NCI-H1092 treated with DMSO at 0.1 percent for 48 hours (cell line): ENCODE results near the gene GBF1.
"Not testable (repeated sequence)": the region's sequence is repeated elsewhere in the genome, so short reads cannot be mapped to it uniquely, and the experiment has no call there.

Source experiments
- DNase-seq: peaks from one replicate; lab custom pipeline; 2025; lab: John Stamatoyannopoulos, UW

GBF1 gene, protein sequence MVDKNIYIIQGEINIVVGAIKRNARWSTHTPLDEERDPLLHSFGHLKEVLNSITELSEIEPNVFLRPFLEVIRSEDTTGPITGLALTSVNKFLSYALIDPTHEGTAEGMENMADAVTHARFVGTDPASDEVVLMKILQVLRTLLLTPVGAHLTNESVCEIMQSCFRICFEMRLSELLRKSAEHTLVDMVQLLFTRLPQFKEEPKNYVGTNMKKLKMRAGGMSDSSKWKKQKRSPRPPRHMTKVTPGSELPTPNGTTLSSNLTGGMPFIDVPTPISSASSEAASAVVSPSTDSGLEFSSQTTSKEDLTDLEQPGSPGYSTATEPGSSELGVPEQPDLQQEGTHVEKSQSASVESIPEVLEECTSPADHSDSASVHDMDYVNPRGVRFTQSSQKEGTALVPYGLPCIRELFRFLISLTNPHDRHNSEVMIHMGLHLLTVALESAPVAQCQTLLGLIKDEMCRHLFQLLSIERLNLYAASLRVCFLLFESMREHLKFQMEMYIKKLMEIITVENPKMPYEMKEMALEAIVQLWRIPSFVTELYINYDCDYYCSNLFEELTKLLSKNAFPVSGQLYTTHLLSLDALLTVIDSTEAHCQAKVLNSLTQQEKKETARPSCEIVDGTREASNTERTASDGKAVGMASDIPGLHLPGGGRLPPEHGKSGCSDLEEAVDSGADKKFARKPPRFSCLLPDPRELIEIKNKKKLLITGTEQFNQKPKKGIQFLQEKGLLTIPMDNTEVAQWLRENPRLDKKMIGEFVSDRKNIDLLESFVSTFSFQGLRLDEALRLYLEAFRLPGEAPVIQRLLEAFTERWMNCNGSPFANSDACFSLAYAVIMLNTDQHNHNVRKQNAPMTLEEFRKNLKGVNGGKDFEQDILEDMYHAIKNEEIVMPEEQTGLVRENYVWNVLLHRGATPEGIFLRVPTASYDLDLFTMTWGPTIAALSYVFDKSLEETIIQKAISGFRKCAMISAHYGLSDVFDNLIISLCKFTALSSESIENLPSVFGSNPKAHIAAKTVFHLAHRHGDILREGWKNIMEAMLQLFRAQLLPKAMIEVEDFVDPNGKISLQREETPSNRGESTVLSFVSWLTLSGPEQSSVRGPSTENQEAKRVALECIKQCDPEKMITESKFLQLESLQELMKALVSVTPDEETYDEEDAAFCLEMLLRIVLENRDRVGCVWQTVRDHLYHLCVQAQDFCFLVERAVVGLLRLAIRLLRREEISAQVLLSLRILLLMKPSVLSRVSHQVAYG (N-terminal part only)

DNA sequence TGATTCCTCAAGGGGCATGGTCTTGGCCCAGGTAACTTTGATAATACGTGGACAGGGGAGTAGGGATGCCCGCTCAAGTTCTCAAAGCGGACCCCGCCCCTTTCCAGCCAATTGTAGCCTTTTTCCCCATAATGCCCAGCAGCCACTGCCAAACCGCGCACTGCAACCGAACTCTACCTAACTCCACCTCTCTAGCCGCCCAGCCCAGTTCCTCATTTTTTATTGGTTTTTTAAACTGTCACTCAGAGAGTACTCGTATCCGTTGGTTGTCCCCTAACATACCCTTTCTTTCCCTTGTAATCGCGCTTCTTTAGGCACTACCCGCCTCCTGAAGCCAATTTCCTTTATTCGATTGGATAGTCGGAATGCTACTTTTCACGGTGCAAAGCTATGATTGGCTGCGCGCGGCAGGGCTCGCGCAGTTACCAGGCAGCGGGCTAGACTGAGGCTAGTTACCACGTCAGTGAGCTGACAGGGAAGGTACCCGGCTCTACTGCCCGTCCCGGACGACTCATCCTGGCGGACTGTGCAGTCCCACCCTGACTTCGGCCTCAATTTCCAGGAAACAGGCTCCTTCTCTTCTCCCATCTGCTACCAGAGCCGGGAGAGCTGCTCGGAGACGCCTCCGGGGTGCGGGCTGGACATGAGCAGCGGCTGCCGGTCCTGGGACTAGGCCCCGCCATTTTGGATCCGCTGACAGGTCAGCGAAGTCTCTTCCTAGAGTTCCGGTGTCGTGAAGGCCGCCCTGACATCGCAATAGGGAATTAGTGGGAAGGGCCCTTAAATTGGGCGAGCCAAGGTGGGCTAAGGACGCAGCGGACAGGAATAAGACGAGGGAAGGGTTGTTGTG lies at the start of gene GBF1:
Gene GBF1, plus strand, starts transcription at position 451 of the 850 bp plus-strand sequence. CDS start 13,407 bp downstream, outside the sequence.
- peak; percentile 99 for DNase-seq

DNA sequence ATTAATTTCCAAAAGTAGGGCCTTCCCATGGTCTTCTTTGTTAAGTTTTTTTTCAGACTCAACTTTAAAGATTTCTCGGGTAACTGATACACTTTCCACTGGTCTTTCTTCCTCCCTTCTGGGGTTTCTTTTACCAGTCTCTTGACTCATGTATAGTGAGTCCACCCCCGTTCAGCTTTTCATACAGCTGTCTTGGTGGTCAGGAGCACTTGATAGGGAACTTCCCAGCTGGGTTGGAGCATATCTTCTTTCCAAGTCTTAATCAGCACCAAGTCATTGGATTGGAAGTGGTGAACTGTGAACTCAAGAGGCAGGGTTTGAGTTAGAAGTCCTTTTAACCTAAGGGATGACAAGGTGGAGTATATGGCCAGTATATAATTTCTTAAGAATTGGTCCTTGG lies 48.4 kb upstream of the GBF1 start:
- DNase-seq = no peak

DNA sequence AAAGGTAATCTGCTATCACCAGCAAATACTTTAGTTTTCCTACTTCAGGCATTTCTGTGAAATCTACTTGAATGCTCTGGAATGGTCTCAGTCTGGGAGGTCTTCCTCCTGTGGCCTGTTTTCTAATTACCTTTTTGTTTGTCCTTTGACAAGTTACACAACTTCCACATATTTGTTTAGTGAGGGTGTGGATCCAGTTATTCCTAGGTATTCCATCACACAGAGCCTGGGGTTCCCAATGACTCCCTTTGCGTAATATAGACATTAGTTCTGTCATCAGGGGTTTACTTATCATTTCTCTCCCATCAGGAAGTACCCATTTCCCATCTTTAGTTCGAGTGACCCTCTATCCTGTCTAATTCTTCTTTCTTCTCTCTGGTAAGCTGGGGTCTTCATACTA lies 47.3 kb upstream of the GBF1 start:
- DNase-seq = no peak

DNA sequence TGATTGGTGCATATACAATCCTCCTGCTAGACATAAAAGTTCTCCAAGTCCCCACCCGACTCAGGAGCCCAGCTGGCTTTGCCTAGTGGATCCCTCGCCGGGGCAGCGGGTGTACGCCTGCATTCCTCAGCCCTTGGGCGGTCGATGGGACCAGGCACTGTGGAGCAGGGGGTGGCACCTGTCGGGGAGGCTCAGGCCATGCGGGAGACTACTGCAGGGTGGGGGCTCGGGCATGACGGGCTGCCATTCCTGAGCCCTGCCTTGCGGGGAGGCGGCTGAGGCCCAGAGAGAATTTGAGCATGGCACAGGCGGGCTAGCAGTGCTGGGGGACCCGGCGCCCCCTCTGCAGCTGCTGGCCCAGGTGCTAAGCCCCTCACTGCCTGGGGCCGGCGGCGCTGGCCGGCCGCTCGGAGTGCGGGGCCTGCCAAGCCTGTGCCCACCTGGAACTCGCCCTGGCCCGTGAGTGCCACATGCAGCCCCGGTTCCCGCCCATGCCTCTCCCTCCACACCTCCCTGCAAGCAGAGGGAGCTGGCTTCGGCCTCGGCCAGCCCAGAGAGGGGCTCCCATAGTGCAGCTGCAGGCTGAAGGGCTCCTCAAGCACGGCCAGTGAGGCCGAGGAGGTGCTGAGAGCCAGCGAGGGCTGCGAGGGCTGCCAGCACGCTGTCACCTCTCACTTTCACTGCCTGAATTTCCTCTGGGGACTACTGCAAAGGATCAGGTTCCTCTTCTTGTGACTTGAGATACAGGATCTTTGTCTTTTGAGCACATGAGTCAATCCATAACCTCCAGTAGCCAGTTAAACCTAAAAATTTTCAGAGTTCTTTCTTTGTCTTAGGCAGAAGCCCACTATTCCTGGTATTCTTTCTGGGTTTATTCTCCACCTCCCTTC lies 44.3 kb upstream of the GBF1 start:
- no peak for DNase-seq

DNA sequence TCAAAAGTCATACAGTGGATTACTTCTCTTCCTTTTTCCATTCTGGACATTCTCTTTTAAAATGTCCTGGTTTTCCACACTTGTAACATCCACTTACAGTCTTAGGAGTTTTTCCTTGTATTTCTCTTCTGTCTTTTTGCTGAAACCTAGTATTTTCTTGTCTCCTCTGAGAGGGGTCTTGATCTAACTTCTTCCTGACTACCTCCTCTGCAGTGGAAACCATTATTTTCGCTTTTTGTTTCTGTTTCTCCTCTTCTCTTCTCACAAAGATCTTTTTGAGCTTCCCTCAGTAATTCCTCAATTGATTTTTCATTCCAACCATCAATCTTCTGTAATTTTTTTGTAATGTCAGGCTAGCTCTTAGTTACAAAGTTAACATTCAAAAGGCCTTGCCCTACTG lies 42.9 kb upstream of the GBF1 start:
- DNase-seq = no peak

DNA sequence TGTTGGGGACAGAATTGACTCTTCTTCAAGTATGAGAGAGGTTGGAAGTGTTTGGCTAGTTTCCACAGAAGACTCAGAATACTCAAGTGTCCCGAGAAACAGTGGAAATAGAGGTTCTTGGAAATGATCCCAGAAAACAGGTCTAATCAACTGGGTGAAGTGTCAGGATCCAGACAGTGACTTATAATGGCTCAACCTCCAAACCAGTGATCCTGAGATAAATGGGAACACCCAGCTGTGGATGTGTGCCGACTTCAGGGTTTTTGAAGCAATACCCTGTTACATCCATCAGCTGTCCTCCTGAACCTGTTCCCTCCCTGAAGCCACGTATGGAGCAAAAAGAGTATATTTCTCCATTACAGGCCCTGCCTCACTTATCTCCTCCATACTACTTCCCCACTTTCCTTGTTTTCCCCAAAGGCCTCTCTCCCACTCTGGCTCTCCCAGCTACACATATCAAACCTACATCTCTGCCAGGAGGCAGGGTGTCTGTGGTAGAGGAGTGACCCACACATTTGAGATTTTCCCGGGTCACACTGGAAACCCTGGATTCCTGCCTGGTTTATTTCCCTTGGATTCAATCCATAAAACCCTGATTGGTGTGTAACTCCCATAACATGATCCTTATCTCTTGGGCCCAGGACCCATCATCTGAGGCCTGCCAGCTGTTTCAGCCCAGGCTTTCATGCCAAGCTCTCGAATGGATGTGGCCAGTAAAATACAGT lies 36.9 kb upstream of the GBF1 start:
- peak; percentile 5 for DNase-seq

DNA sequence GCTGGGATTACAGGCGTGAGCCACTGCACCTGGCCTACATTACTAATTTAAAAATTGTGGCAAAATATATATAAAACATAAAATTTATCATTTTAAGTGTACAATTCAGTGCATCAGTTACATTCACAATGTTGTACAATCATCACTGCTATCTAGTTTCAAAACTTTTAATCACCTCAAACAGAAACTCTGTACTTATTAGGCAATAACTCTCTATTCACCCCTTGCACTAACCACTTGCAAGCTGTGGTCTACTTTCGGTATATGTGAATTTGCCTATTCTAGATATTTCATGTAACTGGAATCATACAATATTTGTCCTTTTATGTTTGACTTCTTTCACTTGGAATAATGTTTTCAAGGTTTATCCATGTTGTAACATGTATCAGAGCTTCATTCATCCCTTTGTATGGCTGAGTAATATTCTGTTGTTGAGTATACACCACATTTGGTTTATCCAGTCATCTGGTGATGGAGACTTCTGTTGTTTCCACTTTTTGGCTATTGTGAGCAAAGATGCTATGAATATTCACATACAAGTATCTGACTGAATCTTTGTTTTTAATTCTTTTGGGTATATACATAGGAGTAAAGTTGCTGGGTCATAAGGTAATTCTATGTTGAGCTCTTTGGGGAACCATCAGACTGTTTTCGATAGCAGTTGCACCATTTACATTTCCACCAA lies 33.6 kb upstream of the GBF1 start:
- no peak for DNase-seq

DNA sequence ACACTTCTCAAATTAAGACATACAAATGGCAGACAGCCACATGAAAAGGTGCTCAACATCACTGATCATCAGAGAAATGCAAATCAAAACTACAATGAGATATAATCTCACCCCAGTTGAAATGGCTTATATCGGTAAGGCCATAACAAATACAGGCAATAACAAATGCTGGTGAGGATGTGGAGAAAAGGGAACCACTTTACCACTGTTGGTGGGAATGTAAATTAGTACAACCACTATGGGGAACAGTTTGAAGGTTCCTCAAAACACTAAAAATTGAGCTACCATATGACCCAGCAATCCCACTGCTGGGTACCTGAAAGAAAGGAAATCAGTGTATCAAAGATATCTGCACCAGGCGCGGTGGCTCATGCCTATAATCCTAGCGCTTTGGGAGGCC lies 31.7 kb upstream of the GBF1 start:
- not testable (repeated sequence) for DNase-seq

DNA sequence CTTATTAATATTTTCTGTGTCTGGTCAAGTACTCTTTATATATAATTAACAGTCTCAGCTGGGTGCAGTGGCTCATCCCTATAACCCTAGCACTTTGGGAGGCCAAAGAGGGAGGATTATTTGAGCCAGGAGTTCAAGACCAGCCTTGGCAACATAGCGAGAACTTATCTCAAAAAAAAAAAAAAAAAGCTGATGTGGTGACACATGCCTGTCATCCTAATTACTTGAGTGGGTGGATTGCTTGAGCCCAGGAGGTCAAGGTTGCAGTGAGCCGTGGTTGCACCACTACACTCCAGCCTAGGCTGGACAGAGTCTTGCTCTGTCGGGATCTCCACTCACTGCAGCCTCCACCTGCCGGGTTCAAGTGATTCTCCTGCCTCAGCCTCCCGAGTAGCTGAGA lies 26.0 kb upstream of the GBF1 start:
- no peak for DNase-seq

DNA sequence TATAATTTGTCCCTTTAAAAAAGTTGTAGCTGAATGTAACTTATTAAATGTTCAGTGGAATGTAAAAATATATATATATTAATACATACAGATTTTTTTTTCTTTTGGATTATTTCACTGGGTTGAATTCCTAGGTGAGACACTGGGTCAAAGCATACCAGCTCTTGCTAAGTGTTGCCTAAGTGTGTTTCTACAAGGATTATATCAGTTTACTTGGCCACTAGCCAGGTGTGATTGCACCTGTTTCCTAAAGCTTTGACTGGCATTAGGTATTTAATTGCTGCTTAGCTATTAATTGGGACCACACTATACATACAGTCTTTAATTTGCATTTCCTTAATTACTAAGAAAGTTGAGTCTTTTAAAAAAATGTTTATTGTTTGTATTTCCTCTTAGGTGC lies 24.7 kb upstream of the GBF1 start:
- no peak for DNase-seq

DNA sequence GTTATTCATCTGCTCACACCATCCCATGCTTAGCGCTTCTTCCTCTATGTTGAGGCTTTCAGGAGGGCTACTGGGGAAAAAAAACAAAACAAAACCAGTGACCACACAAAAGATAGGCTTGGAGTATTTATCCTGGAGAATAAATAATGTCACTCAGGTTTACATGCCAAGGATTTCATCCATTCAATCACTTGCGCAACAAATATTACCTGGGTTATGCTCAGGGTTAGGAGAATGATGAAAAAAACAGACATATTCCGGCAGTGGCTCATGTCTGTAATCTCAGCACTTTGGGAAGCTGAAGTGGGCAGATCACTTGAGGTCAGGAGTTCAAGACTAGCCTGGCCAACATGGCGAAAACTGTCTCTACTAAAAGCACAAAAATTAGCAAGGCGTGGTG lies 22.5 kb upstream of the GBF1 start:
- no peak for DNase-seq

DNA sequence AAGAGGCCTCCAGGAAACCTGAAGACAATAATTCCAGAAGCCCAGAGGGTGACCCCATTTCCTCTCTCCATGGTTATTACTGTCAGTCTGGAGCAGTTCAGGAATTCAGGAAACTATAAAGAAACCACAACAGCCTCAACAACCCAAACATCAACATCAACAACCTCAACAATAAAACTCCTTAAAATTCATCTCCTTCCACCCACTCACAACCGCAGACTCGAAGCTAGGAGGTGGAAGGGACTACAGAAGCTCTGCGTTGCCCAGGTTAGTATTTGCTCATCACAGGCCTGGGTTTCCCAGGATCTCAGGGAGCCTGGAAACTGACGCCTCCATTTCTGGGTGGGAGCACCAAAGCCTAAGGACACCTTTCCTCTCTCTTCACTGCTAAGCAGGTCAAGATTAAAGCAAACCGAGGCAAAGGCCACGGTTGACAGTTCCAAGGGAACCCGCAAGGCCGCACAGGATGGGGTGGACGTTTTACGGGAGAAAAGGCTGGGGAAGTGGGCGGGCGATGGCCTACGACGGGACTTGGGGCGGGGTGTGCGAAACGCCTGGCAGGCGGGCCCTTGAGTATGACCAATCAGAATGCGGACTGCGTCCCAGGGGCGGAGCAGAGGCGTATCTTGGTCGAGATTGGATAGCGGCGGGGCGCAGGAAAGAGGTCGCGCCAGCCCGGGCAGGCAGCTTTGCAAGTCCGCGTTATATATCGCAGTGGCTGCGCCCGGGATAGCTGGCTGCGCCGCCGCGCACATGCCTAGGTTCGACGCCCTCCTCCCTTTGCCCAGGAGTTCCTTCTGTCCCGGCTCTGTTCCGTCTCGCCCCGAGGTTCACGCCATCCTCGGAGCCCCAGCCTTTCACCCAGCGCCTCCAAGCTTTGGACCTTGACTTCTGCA lies 19.4 kb upstream of the GBF1 start, which contains the start of gene ELOVL3:
Gene ELOVL3, plus strand, starts transcription at position 654 of the 896 bp plus-strand sequence. CDS start 250 bp downstream, outside the sequence.
- peak; percentile 85 for DNase-seq

DNA sequence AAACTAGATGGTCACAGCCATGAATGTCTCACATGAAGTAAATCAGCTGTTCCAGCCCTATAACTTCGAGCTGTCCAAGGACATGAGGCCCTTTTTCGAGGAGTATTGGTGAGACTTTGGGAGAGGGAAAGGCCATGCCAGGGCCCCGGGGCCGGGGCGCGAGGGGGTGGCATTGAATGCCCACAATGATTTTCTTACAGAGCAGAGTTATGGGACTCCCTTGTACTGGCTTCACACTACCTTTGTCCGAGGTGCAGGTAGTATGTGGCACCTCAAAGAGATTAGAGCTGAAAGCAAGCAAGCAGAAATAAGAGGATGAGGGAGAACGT lies 18.8 kb upstream of the GBF1 start:
- DNase-seq = no peak

DNA sequence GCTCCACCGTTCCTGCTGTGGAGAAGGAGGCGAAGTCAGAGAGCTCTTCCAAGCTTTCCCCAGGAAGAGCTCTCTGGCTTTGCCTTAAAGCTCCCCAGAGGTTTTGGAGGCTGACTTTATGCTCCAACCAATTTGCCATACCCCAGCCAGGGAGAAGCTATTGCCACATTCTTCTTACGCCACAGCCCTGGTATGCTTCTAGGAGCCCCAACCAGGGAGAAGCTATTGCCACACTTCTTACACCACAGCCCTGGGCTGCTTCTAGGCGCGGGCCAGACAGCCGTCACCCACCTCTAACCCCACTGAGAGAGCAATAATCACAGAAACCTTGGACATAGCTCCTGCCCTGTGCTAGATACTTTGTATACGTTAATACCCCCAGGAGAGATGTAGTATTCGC lies 18.3 kb upstream of the GBF1 start:
- no peak for DNase-seq

DNA sequence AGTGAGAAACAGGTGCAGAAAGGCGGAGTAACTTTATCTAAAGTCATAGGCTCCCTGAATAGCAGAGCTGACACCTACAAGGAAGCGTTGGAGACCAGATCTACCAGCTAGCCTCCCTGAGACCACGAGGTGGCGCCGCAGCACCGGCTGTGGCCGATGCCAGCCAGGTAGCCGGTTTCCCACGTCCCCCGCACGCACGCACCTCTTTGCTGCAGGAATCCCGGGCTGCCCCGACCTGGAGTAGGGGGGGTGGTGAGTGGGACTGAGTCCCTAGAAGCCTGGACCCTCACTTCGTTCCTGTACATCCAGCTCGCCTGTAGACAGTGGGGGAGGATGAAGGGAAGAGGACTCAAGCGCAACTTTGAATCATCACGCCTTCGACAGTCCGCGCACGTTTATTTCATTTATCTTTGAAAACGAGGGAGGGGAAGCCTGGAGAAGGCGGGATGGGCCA lies 15.5 kb upstream of the GBF1 start:
- DNase-seq = peak; percentile 55

DNA sequence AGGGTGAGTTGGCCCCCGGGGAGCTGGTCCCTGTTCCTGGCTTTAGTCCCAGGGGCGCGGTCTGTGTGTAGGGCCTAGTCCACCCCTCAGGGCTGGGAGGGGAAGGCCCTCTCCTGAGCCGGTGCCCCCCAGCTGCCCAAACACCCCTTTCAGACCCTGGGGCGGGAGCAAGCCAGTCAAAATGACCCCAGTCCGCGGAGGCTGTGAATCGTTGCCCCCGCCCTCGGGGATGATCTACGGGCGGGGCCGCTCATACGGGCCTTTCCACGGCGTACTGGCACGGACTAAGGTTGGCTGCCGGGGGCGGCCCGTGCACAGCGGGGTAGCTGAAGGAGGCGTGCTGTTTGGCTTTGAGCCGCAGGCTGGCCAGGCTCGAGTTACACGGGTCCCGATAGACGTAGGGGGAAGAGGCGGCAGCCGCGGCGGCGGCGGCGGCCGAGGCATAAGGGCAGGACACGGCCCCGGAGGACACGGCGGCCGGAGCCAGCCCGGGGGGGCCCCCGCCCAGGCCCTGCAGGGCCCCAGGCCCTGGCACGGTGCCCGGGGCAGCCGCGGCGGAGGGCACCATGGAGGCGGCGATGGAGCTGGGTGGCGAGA lies 15.0 kb upstream of the GBF1 start:
- DNase-seq = peak; percentile 54

DNA sequence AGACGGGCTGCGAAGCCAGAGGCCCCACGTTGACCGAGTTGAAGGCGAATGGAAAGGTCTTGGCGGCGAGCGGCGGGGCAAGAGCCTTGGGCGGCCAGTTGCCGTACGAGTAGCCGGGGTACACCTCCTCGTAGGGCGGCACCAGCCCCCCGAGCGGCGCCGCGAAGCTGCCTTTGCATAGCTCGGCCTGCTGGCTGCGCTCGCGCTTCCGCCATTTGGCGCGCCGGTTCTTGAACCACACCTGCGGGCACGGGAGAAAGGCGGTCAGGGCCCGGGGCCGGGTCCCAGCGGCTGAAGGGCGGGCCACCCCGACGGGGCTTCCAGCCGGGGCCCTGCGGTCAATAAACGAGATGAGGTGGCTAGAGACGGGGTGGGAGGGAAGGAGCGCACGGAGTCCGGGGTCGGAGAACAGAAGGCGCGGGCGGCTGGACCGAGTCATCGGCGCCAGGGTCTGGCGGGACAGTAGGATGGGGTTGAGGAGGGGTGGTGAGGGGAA lies 14.4 kb upstream of the GBF1 start:
- peak; percentile 11 for DNase-seq
